ENCODE results near the gene ITGB2.
"Not testable (repeated sequence)": the region's sequence is repeated elsewhere in the genome, so short reads cannot be mapped to it uniquely, and the experiment has no call there.

DNA sequence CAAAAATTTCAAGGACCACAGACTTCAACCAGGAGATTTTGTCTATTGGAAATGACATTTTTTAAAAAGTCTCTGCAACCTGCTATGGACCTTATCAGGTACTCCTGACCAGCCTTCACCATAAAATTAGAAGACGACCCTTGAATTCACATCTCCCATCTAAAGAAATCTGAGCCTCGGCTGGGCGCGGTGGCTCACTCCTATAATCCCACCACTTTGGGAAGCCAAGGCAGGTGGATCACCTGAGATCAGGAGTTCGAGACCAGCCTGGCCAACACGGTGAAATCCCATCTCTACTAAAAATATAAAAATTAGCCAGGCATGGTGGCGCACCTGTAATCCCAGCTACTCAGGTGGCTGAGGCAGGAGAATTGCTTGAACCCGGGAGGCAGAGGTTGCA is 41.5 kb downstream of the ITGB2 start:
- TF ChIP-seq, protein P1, sequence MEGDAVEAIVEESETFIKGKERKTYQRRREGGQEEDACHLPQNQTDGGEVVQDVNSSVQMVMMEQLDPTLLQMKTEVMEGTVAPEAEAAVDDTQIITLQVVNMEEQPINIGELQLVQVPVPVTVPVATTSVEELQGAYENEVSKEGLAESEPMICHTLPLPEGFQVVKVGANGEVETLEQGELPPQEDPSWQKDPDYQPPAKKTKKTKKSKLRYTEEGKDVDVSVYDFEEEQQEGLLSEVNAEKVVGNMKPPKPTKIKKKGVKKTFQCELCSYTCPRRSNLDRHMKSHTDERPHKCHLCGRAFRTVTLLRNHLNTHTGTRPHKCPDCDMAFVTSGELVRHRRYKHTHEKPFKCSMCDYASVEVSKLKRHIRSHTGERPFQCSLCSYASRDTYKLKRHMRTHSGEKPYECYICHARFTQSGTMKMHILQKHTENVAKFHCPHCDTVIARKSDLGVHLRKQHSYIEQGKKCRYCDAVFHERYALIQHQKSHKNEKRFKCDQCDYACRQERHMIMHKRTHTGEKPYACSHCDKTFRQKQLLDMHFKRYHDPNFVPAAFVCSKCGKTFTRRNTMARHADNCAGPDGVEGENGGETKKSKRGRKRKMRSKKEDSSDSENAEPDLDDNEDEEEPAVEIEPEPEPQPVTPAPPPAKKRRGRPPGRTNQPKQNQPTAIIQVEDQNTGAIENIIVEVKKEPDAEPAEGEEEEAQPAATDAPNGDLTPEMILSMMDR (IDR thresholded peaks at IDR 0.05; ENCODE audit: low read depth, low read length, poor library complexity, severe bottlenecking): not testable (repeated sequence)
- not testable (repeated sequence) for TF ChIP-seq EZH2phosphoT487 (IDR thresholded peaks at IDR 0.05; ENCODE audit: borderline replicate concordance, low read length)

All from DOHH2 (cell line).